ENCODE data around the gene SPAG6. TPM values are rescaled to one million over a fixed set of nuclear protein-coding genes. Genes with fewer than 3 reads are reported as not detected.

SPAG6 gene
- polyA plus RNA-seq, 3 donors = 0.78 to 1.5 (median 1.3) TPM

DNA sequence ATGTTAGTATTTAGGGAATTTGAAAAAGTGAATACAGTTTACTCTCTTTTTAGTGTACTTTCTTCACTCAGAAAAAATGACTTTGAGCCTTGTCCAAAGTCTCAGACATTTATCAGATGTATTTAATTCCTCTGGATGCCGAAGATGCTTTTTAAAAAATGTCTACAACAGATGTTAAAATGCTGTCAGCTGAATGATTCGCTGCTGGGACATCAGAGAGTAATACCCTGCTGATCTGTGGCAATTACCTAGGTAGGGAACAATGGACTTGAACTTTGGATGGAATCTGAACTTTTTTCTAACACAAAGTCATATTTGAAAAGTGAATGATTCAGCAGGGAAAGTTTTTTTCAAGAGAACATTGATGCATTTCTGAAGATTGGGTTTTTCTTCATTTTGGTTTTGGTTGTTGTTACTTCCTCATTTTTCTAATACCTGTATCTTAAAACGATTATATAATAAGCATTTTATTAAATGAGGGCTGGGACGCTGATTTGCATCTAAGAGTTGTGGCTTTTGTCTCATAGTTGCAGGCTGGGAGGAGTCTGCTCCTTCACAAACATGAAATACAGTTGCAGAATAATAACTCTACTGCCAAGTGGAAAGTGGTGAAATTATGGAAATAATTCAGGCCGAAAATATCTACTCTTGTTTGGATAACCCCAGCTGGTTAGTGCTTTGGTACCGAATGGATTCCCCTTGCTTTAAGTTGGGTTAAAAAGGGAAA, 98.0 kb downstream of the SPAG6 start:
- no peak for DNase-seq (ENCODE audit: extremely low read depth in 1 of 11, low read depth in 9 of 11, low spot score in 4 of 11)

DNA sequence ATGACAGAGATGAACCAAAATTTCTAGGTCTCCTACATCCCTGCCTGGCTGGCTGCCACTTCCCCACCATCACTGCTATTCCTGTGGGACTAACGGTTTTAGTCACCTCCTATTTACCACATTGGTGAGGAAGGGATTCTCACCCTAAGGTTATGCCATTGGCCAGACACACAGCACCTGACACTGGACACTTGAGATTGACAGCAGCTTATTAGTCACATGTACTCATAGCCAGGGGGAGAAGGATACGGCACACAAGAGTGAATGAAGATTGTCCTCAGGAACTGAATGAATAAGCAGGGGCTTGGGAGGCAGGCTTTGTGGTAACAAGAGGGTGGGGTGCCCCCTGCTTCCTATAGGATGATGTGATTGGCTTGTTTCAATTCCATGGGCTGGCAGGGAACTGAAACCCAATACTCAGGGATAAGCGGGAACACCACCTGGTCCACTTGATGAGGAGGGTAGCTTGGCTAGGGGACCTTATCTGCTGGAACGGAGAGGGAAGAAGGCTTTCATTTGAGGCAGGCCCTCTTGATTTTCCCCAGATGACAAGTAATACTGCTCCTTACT, 99.0 kb downstream of the SPAG6 start:
- no peak for DNase-seq (ENCODE audit: extremely low read depth in 1 of 11, low read depth in 9 of 11, low spot score in 4 of 11)

GRCh38 chr10:22445495-22445894, 100.2 kb downstream of the SPAG6 start:
- DNase-seq (ENCODE audit: extremely low read depth in 1 of 11, low read depth in 9 of 11, low spot score in 4 of 11) = no peak

DNA sequence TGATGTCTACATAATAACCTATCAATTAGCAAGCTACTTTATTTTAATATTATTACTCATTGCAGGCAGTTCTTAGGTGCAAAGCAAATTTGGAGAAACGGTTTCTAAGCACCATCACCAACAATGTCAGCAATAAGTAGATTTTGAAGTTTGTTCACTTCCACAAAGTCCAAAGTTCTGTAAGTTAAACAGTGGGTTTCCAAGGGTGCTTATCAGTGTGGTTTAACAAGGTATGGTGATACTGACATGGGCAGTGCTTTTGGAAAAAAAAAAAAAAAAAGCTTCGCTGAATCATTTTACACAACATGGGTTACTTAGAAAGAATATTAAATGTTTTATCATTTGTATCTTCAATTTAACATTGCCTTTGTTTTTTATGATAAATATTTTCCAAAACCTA, 101.8 kb downstream of the SPAG6 start:
- DNase-seq (ENCODE audit: extremely low read depth in 1 of 11, low read depth in 9 of 11, low spot score in 4 of 11) = no peak

DNA sequence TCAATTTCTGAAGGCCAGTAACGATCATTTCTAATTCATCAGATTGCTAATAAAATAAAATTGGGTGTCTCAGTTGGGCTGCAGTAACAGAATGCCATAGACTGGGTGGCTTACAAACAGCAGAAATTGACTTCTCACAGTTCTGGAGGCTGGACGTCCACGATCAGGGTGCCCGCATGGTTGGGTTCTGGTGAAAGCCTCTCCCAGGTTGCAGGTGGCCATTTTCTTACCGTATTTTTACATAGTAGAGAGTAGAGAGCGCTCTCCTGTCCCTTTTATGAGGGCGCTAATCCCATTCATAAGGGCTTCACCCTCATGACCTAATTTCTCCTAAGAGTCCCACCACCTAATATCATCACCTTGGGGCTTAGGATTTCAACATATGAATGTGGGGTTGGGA, 106.0 kb downstream of the SPAG6 start:
- no peak for DNase-seq (ENCODE audit: extremely low read depth in 1 of 11, low read depth in 9 of 11, low spot score in 4 of 11)

GRCh38 chr10:22453320-22453719, 108.0 kb downstream of the SPAG6 start:
- DNase-seq (ENCODE audit: extremely low read depth in 1 of 11, low read depth in 9 of 11, low spot score in 4 of 11) = no peak

GRCh38 chr10:22453948-22454591, 108.8 kb downstream of the SPAG6 start:
- DNase-seq (ENCODE audit: extremely low read depth in 1 of 11, low read depth in 9 of 11, low spot score in 4 of 11) = no peak

GRCh38 chr10:22454634-22455033, 109.3 kb downstream of the SPAG6 start:
- DNase-seq (ENCODE audit: extremely low read depth in 1 of 11, low read depth in 9 of 11, low spot score in 4 of 11) = no peak

DNA sequence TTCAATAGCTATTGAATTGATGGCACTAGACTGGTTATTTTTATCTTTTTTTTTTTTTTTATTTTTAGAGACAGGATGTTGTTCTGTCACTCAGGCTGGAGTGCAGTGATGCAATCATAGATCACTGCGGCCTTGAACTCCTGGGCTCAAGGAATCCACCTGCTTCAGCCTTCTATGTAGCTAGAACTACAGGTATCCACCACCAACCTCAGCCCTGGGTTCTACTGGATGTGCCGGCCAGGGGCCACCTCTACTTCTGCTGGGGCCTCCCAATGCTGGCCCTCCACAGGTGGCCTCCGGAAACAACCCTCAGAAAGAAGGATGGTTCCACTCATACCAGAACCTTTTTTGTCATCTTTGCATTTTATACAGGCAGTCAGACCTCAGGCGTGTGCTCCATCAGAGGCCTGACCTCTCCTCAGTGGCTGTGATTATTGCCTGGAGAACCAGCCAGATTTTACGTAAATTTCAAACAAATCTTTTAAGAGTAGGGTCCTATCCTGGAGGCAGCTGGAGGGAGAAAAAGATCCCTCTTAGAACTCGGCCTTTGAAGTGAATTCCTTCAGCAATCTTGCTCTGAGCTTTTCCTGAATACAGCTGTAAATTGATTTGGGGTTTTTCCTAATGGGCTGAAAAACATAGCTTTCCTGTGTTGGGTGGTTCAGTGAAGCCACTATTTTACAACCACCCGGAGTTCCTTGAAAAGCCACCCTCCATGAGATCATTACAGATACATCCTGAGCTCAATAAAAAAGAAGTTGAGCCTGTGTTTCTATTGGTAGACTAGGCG, 110.0 kb downstream of the SPAG6 start:
- DNase-seq (ENCODE audit: extremely low read depth in 1 of 11, low read depth in 9 of 11, low spot score in 4 of 11) = no peak

DNA sequence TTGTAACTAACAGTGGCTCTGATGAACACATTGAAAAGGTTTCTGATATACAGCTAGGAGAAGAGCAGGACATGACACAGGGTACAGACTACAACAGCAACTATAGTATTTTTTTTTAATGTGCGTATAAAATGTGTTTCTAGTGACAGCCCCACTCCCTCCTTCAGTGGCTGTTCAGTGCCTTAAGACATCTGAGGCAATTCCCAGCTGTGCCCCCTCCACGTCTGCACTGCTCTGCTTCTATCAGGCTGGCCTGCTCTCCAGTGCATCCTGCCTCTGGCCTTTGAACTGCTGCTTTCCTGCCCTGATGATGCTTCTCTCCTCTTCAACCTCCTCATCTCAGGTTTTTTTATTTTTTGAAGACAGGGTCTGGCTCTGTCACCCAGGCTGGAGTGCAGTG, 111.2 kb downstream of the SPAG6 start:
- DNase-seq (ENCODE audit: extremely low read depth in 1 of 11, low read depth in 9 of 11, low spot score in 4 of 11) = no peak

DNA sequence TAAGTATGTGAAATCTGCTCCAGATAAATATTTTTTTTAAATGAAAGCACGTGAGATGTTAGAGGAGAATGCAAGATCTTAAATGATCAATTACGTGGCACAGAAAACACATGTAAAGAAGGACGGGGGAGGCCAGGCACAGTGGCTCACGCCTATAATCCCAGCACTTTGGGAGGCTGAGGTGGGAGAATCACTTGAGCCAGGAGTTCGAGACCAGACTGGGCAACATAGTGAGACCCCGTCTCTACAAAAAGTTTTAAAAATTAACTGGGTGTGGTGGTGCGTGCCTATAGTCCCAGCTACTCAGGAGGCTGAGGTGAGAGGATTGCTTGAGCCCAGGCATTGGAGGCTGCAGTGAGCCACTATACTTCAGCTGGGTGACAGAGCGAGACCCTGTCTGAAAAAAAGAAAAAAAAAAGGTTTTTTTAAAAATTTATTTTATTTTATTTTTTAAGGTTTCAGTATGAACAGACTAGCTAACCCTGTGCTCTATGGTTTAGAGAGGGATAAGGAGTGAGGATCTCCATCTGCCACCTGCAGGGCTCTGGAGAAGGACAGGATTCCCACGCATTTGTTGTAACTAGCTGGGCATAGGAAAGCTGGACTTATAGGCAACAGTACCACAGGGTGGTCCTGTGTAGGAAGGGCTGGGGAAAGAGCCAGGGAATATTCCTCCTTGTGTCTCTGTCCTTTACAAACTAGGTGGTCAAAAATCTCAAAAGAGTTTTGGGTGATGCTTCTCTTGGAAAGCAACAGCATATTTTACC, 113.2 kb downstream of the SPAG6 start:
- no peak for DNase-seq (ENCODE audit: extremely low read depth in 1 of 11, low read depth in 9 of 11, low spot score in 4 of 11)

- no peak for DNase-seq (ENCODE audit: extremely low read depth in 1 of 11, low read depth in 9 of 11, low spot score in 4 of 11)
These were observed 114.2 kb downstream of the SPAG6 start for GRCh38 chr10:22459496-22459895.

DNA sequence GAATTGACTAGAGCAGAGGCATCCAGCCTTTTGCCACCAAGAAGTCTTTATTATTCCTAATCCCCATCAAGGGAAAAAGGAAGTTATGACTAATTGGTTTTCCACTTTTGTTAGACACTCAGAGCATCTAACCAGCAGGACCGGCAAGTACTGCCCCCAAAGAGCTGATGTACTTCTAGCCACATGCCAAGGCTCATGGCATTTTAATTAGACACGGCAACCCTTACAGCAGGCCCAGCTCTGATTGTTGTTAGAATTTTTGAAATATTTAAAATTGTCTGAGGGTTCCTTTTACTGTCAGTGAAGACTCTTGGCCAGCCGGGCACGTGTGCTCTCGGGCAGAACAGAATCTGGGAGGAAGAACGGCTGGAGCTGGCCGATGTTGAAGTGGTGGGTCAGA, 114.8 kb downstream of the SPAG6 start:
- no peak for DNase-seq (ENCODE audit: extremely low read depth in 1 of 11, low read depth in 9 of 11, low spot score in 4 of 11)

GRCh38 chr10:22460531-22461403, 115.5 kb downstream of the SPAG6 start:
- DNase-seq (ENCODE audit: extremely low read depth in 1 of 11, low read depth in 9 of 11, low spot score in 4 of 11) = no peak

DNA sequence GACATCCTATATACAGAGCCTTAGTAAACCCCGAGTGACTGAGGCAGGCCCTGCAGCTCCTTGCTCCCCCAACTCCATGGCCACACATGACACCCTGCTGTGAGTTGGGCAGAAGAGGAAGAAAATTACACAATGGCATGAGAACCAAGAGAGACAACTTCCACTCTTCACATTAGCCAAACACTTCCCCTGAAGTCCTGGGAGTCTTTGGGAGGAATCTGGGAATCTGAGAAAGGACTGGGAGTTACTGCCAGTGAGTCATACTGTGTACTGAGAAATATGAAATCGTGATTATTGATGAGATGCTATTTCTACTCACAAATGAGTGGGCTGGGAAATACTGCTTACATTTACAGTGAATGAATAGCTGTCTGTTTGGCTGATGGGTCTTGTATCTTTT, 116.6 kb downstream of the SPAG6 start:
- no peak for DNase-seq (ENCODE audit: extremely low read depth in 1 of 11, low read depth in 9 of 11, low spot score in 4 of 11)

DNA sequence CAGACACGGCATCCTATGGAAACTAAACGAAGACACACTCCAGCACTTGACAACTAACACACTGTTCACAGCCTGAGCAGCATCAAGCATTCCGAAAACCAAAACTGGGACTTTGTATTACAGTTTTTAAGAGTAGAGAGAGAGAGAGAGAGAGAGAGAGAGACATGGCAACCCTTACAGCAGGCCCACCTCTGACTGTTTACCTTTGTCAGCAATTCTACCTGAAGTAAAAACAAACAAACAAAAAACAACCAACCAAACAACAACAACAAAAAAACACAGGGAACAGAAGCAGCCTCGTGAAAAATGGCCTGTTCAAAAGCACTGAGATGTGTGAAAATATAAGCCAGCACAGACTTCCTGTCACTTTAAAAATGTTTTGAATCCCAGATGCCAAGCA, 118.0 kb downstream of the SPAG6 start:
- no peak for DNase-seq (ENCODE audit: extremely low read depth in 1 of 11, low read depth in 9 of 11, low spot score in 4 of 11)

DNA sequence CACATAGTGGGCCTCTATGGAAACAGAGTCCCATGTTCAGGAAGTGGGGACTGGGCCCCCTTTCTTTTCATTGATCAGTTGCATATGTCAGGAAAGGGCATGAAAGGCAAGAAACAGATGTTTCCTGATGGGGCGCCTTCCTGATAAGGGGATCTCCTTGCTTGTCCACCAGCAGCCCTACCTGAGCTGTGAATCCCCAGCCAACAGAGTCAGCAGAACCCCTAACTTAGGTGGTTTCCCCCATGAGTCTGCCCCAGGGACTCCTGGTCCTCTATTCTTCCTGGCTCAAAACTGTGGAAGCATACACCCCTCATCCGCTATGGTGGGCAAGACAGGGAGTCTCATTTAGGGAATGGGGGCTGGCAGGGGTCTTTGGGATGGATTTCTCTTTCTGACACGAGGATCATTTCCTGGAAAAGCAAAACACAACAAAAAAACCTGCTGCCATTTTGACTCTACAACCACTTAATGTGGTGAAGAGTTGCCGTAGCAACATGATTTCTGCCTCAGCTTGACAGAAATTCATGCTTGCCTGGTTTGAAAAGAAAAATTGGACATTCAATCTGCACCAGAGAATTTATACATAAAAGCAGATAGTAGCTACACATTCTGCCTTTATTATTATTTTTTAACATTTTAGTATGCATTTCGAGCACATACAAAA, 119.8 kb downstream of the SPAG6 start:
- DNase-seq (ENCODE audit: extremely low read depth in 1 of 11, low read depth in 9 of 11, low spot score in 4 of 11) = no peak

All from renal cortex interstitium (tissue), 11 donors.